HG02642 (cell line): ENCODE measurements around the gene SPATA12.

Experiments used
- ATAC-seq: cut with Tn5 transposase; IDR thresholded peaks from one replicate; pipeline ENCODE4 v1.9.1; 2021; ENCODE audit warnings: mild to moderate bottlenecking; ENCODE audit not compliant: unreplicated experiment, poor library complexity

The SPATA12 gene

DNA sequence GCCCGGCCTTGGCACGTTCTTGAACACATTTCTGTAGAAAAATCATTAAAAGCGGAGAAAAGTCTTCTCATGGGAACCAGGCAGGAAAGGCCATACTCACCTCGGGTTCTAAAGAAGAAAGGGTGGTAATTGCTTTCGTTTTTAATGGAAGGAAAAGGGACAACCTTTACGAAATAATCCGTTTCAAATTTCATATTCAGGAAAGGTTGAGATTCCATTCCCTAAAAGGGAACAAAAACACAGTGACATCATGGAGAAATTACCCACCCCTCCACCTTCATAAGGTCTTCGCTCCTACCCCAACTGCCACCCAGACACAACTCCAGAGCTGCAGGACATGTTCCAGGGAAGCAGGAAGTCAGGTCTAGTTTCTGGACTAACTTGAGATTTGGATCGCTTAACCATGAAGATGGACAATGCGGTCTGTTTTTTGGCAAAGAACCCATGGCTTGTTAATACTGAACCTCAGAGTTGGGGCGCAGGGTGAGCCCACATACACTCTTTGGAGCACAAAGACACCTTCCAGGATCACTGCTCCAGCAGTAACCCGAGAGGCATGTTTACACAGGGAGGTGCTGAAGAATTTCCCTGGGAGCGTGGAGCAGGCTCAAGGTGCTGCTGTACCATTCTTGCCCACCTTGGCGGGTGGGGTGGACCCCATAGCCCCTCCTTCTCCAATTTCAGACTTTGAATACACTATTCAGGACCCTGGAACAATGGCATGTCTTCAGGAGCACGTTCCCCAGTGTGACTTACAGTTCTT is 49.2 kb downstream of the SPATA12 start:
- no peak for ATAC-seq

DNA sequence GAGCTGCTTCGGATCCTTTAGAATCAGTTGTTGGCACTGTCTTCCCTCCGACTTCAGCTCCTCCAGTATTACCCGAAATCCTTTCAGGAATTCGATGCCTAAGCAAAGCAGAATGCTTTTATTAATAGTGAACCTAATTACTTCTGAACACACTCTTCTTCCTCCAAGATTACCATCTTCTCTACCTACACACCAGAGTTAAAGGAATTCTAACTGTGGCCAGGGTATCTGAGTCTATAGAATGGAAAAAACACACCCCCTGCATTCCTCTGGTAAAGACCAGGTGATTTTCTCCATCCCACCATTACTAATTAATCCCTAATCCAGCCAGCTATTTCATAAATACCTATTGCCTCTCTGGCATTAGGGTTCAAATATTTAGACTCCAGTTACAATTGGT is 49.8 kb downstream of the SPATA12 start:
- ATAC-seq, result no peak

DNA sequence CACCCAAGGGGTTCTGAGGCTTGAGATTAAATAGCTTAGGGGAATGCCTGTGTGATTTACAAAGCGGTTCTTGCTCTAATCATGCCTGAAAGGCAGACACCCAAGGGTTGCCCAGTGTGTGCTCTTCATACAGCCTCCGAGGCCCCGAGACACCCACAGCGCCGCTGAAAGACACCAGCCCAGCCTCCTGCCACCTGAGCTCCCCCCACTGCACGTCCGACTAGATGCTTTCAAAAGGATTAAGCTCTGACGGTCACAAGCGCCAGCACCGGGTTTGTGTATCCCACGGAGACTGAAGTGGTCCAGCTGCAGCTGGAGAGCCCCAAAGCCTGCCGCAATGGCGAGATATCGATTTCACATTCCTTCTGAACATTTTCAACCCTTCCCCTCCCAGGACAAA is 50.3 kb downstream of the SPATA12 start:
- no peak for ATAC-seq

DNA sequence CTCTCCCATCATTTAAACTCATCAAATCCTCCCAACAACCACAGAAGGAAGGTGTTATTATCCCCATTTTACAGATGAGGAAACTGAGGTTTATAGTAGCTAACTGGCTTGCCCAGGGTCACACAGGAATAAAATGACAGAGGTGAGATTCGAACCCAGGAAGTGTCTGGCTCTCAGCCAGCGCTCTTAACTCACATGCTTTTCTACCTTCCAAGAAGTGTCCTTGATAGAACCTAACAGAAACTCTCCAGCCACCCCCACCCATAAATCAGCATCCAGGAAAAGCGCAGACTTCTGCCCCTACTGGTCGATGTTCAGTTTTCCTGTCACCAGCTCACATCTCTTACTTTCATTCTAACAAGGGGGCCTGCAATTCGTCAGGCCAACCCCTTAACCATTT is 51.7 kb downstream of the SPATA12 start:
- ATAC-seq, result no peak

DNA sequence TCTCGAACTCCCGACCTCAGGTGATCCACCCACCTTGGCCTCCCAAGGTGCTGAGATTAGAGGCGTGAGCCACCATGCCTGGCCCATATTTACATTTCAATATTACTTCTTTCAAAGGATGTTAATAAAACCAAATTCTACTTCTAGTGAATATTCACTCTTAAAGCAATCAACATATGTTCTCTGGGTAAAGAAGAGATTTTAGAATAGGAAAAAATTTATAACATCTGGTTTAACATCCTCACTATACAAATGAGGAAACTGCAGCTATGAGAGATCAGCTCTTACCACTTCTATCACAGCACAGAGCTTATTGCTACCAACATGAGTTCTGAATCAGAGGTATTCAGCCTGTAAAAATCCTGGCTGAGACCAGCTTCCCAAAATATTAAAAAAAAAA is 56.0 kb downstream of the SPATA12 start:
- no peak for ATAC-seq

DNA sequence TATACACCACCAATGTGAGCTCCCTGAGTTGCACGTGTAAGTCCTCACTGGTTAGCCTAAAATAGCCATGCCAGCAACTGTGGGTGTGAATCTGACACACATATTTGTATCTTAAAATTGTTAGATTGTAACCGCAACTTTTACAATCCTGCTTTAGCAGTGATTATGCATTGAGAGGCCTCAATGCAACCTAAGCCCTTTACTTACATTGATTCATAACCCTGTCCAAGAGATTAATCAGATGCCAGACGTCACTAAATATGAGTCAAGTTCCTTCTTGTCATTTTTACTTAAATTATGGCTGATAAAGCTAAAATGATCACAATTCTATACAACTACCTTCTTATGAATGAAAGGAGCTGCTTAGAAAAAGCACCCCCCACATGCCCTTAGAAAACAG is 57.8 kb downstream of the SPATA12 start:
- ATAC-seq, result no peak

DNA sequence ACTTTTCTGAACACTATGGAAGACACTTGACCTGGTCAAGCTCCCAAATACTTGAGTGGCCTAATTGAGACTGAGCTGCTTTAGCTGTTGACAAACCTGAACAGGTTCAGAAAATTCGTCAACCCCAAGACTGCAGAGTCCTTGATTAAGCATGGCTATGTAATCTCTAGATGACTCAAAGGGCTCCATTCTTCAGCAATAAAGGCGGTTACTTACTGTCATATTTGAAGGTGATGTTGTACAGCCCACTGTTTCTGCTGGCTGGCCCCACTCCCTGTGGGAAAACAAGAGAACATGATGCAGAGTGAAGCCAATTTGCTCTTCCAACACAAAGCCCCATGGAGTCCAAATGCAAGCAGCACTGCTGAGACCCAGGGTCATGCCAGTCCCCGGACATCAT is 59.6 kb downstream of the SPATA12 start:
- no peak for ATAC-seq

DNA sequence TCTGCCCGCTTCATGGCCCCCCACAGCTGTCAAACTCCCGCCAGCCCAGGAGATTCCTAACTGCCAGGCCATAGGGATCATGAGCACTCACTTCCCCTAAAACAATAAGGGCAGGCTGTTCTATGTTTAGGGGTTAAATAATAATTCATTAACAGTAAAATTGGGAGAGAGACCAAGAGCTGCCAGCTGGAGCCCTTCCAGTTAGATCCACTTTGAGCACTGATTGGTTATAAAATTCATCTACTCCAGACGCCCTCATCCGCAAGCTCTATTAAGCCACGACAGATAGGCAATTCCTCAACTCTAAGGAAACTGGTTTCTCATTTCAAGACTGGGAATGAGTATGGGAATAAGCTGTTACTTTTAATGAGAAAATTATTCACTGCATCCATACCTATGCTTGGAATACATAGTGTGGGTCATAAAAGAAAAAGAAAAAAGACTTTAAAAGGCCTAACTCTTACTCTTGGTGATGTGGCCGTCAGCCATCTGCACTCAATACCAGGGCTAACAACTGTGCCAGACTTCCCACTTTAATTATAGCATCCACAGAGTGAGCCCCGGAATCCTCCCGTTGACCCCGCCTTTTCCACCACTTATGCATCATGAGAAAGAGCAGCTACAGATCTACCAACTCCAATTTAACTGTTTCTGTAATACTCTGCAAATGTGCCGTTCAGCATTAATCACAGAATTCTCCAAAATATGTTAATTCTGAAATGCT is 60.1 kb downstream of the SPATA12 start:
- no peak for ATAC-seq
